ENCODE results near the gene RNF148. TPM values are rescaled to one million over a fixed set of nuclear protein-coding genes. Genes with fewer than 3 reads are reported as not detected.

Gene RNF148
- total RNA-seq: 1 to 10 TPM in 2 of 4 donors, under 1 TPM in 1, not detected in 1; 0.36 to 1.4 (median 1.2) TPM
- under 1 TPM in 1 of 3 donors, not detected in 2; 0.09 TPM for polyA plus RNA-seq

DNA sequence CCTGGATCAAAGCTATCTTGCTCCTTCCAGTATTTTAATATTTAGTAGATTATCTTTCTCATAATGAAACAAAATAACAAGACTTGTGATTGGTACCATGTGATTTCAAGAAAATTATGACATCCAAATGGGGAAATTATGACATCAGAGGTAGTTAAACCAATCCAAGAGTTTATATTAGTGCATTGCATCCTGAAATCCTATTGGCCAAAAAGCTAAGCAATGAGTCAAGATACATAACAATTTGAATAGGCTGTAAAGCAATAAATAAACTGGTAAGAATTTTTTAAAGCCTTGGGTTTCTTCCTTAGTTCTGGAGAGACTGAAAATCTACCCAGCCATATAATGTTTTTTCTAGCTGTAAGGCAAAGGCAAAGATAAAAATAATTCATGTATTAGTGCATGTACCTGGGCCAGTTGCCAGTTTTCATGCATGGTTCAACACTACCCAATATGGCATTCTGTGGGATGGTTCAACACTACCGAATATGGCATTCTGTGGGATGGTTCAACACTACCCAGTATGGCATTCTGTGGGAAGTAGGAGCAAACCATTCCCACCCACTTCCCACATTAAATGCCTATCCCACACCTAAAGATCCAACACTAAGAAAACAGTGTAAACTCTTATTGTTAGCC is at the start of gene RNF148:
RNF148 (minus strand) TSS at position 51 of the 639 bp plus-strand sequence. CDS start 172 bp downstream, outside the sequence.
- intact Hi-C loops (cut with DNase I): no loop called here
- no peaks in the 10 kb centered on the region for H3K36me3 ChIP-seq
- TF ChIP-seq EP300 (IDR thresholded peaks at IDR 0.05) (no peak), CTCF (IDR thresholded peaks at IDR 0.05) (no peak), POLR2A (IDR thresholded peaks at IDR 0.05) (no peak), POLR2AphosphoS5 (IDR thresholded peaks at IDR 0.05) (no peak)
- H3K27me3 ChIP-seq: no peaks in the 10 kb centered on the region
- H3K4me1 ChIP-seq: no peaks in the 10 kb centered on the region
- H3K27ac ChIP-seq: no peak within 1 kb of the TSS
- WGBS, 2 donors: 85 to 95% methylated on average over 1 of the region's 1 CpG
- no peak for DNase-seq
- no peaks in the 10 kb centered on the region for H3K9me3 ChIP-seq
- no peak within 1 kb of the TSS for H3K4me3 ChIP-seq

DNA sequence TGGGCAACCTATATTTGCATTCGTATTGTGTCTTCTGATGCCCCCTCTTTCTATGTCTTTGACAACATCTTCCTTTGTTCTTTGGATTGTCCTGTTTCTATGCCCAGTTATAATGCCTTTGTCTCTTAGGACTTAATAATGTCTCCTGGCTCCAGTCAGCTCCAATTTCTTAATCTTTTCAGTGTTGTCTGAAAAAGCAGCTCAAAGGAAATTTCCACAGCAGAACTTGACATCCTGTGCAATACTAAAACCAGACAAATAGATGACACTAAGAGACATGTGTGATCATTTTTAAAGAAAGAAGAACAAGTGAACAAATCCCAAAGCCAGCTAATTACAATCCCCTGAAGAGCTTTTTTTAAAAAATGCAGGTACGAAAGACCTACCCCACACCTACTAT is 47.7 kb upstream of the RNF148 start:
- WGBS, 2 donors: 89 to 94% methylated on average over 2 of the region's 2 CpGs
- no peaks in the 10 kb centered on the region for H3K27me3 ChIP-seq
- H3K4me1 ChIP-seq: no peaks in the 10 kb centered on the region
- intact Hi-C loops (cut with DNase I): no loop called here
- no peak for DNase-seq
- no peak overlapping the region for H3K4me3 ChIP-seq
- TF ChIP-seq CTCF (IDR thresholded peaks at IDR 0.05): no peak
- no peak for TF ChIP-seq POLR2A (IDR thresholded peaks at IDR 0.05)
- no peak for TF ChIP-seq EP300 (IDR thresholded peaks at IDR 0.05)
- no peak for TF ChIP-seq POLR2AphosphoS5 (IDR thresholded peaks at IDR 0.05)
- no peaks in the 10 kb centered on the region for H3K36me3 ChIP-seq
- no peak overlapping the region for H3K27ac ChIP-seq
- no peaks in the 10 kb centered on the region for H3K9me3 ChIP-seq

DNA sequence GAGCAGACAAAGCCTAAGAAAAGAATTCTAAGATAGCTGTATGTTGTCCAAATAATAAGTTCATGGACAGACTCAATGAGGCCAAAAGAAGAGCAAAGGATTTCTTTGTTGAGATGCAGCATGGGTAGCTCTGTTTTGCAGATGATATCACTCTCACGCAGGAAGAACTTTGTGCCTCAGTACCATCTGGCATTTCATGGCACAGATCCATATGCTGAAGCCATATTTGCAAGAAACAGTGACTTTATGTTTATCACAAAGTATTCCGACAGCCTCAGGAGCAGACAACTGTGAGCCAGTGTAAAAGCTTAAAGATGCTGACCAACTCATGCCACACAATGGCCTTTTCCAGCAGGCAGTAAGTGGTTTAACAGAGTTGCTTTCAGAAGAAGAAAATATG is 45.5 kb upstream of the RNF148 start:
- H3K27ac ChIP-seq: no peak overlapping the region
- 88 to 97% methylated on average over 2 of the region's 2 CpGs for WGBS, 2 donors
- DNase-seq: no peak
- TF ChIP-seq CTCF (IDR thresholded peaks at IDR 0.05): no peak
- no peak for TF ChIP-seq POLR2AphosphoS5 (IDR thresholded peaks at IDR 0.05)
- no peaks in the 10 kb centered on the region for H3K36me3 ChIP-seq
- intact Hi-C loops (cut with DNase I): no loop called here
- H3K9me3 ChIP-seq: no peaks in the 10 kb centered on the region
- no peak overlapping the region for H3K4me3 ChIP-seq
- no peaks in the 10 kb centered on the region for H3K27me3 ChIP-seq
- no peaks in the 10 kb centered on the region for H3K4me1 ChIP-seq

GRCh38 chr7:122746948-122747347 is 44.2 kb upstream of the RNF148 start:
- H3K27ac ChIP-seq: no peak overlapping the region
- H3K4me3 ChIP-seq: no peak overlapping the region
- no peaks in the 10 kb centered on the region for H3K9me3 ChIP-seq
- no peaks in the 10 kb centered on the region for H3K36me3 ChIP-seq
- DNase-seq: no peak
- intact Hi-C loops (cut with DNase I): no loop called here
- WGBS, 2 donors: 70 to 96% methylated on average over 2 of the region's 2 CpGs
- TF ChIP-seq POLR2A (IDR thresholded peaks at IDR 0.05): no peak
- TF ChIP-seq EP300 (IDR thresholded peaks at IDR 0.05): no peak
- no peak for TF ChIP-seq CTCF (IDR thresholded peaks at IDR 0.05)
- TF ChIP-seq POLR2AphosphoS5 (IDR thresholded peaks at IDR 0.05): no peak
- H3K27me3 ChIP-seq: no peaks in the 10 kb centered on the region
- no peaks in the 10 kb centered on the region for H3K4me1 ChIP-seq

DNA sequence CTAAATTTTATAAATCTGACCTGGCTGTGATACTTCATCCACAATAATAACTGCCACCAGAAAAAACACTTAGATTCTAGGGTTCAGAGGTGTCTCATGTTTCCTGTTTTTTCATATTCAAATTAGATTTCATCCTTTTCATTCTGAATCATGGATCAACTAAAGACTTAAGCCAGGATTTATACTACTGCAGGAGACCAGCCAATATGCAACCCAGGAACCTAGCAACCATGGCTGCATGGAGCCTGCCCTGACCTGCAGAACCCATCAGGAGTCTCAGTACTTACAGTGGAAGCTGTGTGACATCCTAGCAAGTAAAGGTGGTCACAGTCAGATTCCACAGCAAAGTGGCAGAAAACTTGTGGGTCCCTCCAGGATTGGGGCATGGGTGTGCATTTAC is 40.5 kb upstream of the RNF148 start:
- no peak overlapping the region for H3K27ac ChIP-seq
- H3K4me1 ChIP-seq: no peaks in the 10 kb centered on the region
- TF ChIP-seq POLR2AphosphoS5 (IDR thresholded peaks at IDR 0.05) (no peak), POLR2A (IDR thresholded peaks at IDR 0.05) (no peak), EP300 (IDR thresholded peaks at IDR 0.05) (no peak), CTCF (IDR thresholded peaks at IDR 0.05) (no peak)
- DNase-seq: no peak
- intact Hi-C loops (cut with DNase I): no loop called here
- no peaks in the 10 kb centered on the region for H3K27me3 ChIP-seq
- H3K4me3 ChIP-seq: no peak overlapping the region
- H3K9me3 ChIP-seq: no peaks in the 10 kb centered on the region
- H3K36me3 ChIP-seq: no peaks in the 10 kb centered on the region

Measured in sigmoid colon (tissue), 7 donors.